A549 (cell line): ENCODE results near the gene GMNN.

Experiments used
- CBX2 ChIP-seq: fragments of 200-600 bp; sonication (generic); IDR thresholded peaks from 2 replicates; pipeline ENCODE4 v1.6.1; 2016; ENCODE audit warnings: low read depth, mild to moderate bottlenecking, borderline replicate concordance
- CBX8 ChIP-seq: fragments of 200-600 bp; sonication (generic); IDR thresholded peaks from 2 replicates; pipeline ENCODE4 v1.6.1; 2016
- CEBPB ChIP-seq, 2 experiments: fragments of >200 bp in 1 of 2; sonication (Bioruptor Twin) in 1 of 2; formaldehyde crosslinking in 1 of 2; IDR thresholded peaks; 2 replicates each; pipeline ENCODE4 v1.6.1; 2012 to 2016
- CTCF ChIP-seq: fragments of >200 bp; sonication (Bioruptor Twin); formaldehyde crosslinking; IDR thresholded peaks from 3 replicates; pipeline ENCODE4 v1.5.1; 2016
- EP300 ChIP-seq, 2 experiments: fragments of >200 bp; sonication (Bioruptor Twin); formaldehyde crosslinking; IDR thresholded peaks; 2 replicates in 1 of 2; 3 replicates in 1 of 2; pipeline ENCODE4 v1.6.1; 2016 to 2017
- FOSL2 ChIP-seq, 2 experiments: fragments of 450-650 bp in 1 of 2; fragments of >200 bp in 1 of 2; sonication (Bioruptor Twin) in 1 of 2; formaldehyde crosslinking; IDR thresholded peaks; 2 replicates each; pipeline versions ENCODE4 v1.5.0 to v1.6.1; 2016 to 2020; ENCODE audit warnings: mild to moderate bottlenecking in 1 of 2, moderate library complexity in 1 of 2
- MAX ChIP-seq: IDR thresholded peaks from 2 replicates; pipeline ENCODE4 v1.6.1; 2012
- MYC ChIP-seq: IDR thresholded peaks from 2 replicates; pipeline ENCODE4 v1.6.1; 2012; ENCODE audit warnings: mild to moderate bottlenecking, inconsistent platforms, low read length, improper control_type of control experiment, borderline replicate concordance
- POLR2A ChIP-seq: IDR thresholded peaks from 2 replicates; pipeline ENCODE4 v1.6.1; 2012; ENCODE audit warnings: mild to moderate bottlenecking, low read length
- RARB ChIP-seq: fragments of 250-450 bp; sonication (Bioruptor Pico); IDR thresholded peaks from 2 replicates; pipeline ENCODE4 v1.8.0; 2021; ENCODE audit warnings: mild to moderate bottlenecking, moderate library complexity
- RFX5 ChIP-seq: fragments of 450-650 bp; IDR thresholded peaks from 2 replicates; pipeline ENCODE4 v1.7.1; 2014; ENCODE audit warnings: antibody characterized with exemption, mild to moderate bottlenecking, moderate library complexity
- USF2 ChIP-seq: fragments of 450-650 bp; IDR thresholded peaks from 2 replicates; pipeline ENCODE4 v1.6.1; 2014; ENCODE audit warnings: antibody characterized with exemption
- ZNF302 ChIP-seq: fragments of 250-450 bp; sonication (Bioruptor Pico); IDR thresholded peaks from 2 replicates; pipeline ENCODE4 v1.9.0; 2021; ENCODE audit warnings: inconsistent platforms, mild to moderate bottlenecking, moderate library complexity

- TF ChIP-seq CTCF = no peak
- no peak for TF ChIP-seq RARB (CRISPR knock-in tag)
- no peak for TF ChIP-seq MYC
- TF ChIP-seq FOSL2 (IDR thresholded peaks at IDR 0.05) = no peak
- no peak for TF ChIP-seq FOSL2 (CRISPR knock-in tag; IDR thresholded peaks at IDR 0.05)
- no peak for TF ChIP-seq CEBPB (IDR thresholded peaks at IDR 0.05)
- TF ChIP-seq POLR2A = no peak
- TF ChIP-seq ZNF302 = no peak
- TF ChIP-seq RFX5 = no peak
- TF ChIP-seq USF2 = no peak
- no peak for TF ChIP-seq MAX
- TF ChIP-seq CBX8 = no peak
- no peak for TF ChIP-seq EP300 (IDR thresholded peaks at IDR 0.05)
- TF ChIP-seq CBX2 = no peak
Measured at GRCh38 chr6:24823185-24823584, 48.4 kb downstream of the GMNN start.
